GM21423 (cell line): ENCODE measurements around the gene LTBP2.

Experiments
- ATAC-seq: cut with Tn5 transposase; IDR thresholded peaks from one replicate; pipeline ENCODE4 v1.9.1; 2021; ENCODE audit warnings: mild to moderate bottlenecking, moderate library complexity; ENCODE audit not compliant: unreplicated experiment

The LTBP2 gene

DNA sequence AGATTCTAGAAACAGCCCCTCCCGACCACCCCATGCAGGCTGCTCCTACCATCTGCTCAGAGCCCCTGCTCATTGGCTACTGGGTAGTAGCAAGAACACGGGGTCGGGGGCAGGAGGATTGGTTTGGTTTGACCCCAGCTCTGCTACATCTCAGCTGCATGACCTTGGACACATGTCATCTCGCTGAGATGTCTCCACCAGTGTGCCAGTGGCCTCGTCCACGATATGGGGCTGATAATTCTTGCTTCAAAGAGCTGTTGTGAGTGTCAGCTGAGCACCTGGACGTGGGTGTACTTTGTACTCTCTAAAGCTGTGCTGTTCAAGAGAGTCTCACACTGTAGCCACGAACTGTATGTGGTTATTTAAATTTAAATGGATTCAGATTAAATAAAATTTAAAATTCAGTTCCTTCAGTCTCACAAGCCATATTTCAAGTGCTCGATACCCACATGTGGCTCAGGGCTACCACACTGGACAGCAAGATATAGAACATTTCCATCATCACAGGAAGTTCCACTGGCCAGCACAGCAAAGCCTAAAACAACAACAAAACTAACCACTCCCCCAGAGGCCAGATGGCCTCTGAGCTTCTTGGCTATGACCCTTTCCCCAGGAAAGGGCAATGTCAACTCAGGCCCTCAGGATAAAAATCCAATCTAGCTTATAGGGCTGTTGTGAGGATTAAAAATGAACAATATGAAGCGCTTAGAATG lies 18.6 kb downstream of the LTBP2 start:
- no peak for ATAC-seq

DNA sequence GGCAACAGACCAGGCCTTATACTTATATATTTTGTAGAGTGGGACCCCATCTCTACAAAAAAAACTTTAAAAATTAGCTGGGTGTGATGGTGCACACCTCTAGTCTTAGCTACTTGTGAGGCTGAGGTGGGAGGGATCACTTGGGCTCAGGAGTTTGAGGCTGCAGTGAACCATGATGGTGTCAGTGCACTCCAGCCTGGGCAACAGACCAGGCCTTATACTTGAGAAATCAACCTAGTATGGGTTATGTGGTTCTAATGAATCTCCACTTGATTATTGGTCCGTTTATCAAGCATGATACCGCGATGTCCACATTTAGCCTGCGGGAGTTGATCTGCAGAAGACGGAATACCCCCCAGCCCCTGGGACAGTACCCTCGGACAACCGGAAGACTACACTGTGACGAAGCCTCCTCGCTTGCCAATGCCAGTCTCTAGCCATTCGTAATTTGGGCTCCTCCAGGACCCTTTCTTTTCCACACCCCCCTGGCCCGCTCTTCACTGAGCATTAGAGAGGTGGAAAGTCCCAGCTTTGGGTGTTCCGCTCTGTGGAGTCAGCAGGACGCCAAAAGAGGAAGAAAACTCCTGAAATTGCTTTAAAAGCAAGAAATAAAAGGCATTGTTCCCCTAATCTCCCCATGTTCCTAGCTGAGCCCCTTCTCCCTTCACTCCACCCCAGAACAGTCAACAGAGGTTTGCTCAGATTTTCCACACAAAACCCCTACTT lies 19.4 kb downstream of the LTBP2 start:
- no peak for ATAC-seq

DNA sequence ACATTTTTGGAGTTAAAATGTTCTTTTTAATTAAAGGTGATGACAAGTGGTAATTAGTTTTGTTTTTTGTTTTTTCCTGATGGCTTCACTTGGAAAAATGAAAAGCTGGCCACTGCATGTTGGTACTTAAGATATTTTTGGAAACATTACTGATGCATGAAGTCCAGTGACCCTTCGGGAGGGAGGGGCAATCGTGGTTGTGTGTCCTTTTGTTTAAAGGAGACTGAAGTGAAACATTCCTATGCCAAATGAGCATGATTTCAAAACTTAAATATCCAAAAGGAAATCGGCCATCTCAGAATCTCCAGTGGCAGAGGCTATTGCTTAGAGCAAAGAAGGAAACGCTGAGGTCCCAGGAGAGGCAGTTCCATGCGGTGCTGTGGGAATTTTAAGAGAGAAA lies 20.1 kb downstream of the LTBP2 start:
- no peak for ATAC-seq

DNA sequence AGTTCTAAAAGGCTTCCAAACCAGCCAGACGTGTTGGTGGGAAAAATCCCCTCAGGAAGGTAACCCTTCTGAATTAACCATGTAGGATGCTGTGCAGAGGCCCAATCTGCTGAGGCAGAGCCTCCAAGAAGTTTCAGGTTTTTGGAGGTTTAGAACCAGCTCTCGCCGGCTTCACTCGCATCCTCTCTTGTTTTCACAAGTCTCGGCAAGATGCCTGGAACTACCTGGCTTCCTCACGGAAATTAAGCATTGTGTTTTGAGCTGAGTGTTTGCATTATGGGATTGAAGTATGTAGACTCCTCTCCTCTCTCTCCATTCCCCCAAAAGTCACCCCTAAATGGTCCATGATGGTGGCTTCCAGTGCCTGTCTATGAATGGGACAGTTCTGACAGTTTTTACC lies 20.6 kb downstream of the LTBP2 start:
- no peak for ATAC-seq

DNA sequence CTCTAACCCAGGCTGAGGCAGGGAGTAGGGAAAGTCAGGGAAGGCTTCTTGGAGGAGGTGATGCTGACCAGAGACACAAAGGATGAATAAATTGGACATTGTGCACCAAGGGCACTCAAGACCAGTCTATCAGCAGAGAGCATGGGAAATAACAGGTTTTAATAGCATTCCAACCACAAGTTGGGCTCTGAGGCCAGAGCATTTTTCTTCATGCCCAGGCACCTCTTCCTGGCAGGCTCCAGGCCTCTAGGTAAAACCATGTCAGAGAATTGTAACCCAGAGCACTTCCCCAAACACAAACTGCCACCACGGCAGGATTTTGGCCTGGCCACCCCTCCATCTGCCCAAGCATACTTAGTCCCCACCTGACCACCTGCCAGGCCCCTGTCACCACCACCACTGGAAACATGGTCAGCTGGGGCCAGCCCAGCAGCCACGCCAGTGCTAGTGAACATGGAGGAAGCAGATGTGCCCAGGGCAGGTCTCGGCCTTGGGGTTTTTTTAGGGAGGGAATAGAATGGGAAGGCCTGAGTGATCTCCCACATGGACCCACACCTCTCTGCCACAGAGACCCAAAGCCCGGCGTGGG lies 22.7 kb downstream of the LTBP2 start:
- ATAC-seq = no peak

DNA sequence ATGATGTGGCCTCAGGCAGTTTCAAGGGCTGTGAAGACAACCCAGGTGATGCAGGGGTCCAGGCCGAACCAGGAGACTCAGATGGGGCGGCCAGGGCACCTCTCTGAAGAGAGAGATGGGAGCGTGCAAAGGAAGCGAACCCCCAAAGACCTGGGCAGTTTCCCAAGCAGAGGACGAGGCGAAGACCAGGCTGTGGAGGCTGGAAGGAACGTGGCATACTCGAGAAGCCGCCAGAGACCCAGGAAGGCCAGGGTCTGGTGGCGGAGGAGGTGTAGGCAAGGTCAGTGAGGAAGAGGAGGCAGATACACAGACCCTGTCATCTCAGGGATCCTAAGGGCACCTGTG lies 24.7 kb downstream of the LTBP2 start:
- no peak for ATAC-seq

DNA sequence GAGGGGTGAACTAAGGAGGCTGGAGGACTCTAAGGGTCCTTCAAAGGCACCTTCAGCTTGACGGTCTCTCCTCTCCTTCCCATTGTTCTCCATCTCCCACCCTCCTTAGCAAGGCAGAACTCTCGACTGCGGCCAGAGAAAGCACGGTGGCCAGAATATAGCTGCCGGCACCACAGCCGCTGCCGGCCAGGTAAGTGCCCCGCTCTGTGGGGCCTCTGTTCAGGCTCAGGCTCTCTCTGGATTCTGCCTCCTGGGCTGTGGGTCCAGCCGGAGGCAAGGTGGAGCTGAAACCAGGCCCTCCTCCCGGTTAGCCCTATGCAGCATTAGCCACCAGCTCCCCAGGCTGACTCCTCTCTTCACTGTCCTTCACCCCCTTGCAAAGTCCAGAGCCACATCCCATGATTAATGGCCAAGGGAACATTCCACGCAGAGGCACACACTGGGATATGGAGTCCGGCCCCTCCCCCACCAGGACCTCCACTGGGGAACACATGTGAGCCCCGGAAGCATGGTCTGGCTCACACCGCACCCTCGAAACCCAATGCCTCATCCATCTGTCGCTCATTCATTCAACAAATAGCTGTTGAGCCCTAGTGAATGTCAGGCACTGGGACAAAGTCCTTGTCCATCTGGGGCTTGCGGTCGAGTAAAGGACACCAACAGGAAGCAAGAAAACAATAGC lies 25.2 kb downstream of the LTBP2 start:
- no peak for ATAC-seq

DNA sequence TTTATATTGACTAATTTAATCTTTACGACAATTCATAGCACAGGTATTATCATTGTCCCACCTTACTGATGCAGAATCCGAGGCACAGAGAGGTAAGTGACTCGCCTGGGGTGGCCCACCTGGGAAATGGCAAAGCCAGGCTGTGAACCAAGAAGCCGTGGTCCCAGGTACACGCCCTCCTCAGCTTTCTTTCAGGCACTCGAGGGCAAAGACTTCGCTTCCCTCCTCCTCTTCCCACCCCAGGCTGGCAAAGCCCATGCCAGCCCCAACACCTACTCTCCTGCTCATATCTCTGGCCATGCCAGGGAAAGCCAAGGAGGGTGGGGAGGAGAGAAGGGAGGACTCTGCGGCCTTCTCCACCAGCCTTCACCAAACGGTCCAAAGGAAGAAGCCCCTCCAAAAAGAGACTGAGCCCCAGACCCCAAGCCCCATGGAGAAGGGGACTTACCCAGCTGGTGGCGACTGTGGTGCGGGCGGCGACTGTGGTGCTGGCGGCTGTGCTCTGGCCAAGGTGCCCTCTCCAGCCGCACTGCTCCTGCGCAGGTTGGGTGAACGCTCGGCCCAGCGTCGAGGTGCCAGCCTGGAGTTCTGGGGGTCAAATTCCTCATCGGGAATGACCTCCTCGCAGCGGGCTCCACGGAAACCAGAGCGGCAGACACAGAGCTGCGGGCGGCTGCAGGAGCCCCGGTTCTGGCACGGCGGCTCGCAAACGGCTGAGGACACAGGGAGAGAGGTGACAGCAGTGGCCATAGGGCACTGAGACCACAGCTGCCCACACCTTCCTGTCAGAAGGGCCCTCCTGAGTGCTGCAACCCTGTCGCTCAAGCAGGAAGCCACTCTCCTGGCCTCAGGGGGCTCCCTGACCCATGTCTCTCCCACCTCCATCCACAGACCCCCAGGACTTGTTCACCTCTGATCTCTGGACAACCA lies 26.4 kb downstream of the LTBP2 start:
- ATAC-seq = no peak

DNA sequence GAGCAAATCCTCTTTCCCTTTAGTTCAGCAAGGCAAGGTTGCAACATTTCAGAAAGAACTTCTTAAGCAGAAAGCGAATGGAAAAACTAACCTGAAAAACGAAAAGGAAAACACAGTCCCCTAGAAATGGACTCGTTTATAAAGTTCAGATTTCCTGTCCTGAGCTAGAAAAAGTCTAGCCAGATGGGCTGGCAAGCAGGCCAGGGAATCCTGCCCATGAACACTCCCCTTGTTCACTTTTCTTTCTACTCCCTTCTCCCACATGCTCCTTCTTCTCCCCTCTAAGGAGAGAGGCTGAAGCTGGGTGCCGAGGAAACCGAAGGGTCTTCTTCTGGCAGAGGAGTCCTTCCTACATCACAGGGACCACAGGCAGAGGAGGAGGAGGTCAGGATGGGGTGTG lies 27.1 kb downstream of the LTBP2 start:
- ATAC-seq = no peak

DNA sequence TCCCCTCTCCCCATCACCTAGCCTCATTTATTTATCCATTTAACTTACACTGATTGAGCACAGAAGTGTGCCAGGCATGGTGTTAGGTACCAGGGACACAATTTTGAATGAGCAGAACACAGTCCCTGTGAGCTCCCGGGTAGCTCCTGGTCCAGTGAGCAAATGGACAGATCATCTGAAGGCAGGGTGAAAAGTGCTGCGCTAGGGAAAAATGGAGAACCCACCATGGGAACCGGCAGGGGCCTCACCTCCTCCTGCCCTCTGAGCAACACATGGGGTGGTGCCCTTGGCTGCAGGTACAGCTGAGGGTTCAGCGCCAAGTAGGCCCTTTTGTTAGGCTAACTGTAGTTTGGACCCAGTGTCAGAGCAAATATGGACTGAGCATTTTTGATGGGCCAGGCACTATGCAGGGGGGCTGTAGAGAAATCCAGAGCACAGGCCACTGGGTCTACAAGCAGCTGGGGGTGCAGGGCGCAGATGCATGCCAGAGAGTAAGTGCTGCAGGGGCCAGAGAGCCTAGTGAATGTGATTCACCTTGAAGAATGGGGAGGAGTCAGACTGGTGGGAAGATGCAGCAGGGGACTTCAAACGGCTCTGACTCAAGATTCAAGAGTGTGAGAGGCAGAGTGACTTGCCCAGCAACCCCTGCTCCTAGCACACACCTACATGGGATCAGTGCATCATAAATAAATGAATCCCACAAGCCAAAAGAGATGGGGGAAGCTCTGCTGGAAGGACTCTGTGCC lies 28.2 kb downstream of the LTBP2 start:
- ATAC-seq = no peak

DNA sequence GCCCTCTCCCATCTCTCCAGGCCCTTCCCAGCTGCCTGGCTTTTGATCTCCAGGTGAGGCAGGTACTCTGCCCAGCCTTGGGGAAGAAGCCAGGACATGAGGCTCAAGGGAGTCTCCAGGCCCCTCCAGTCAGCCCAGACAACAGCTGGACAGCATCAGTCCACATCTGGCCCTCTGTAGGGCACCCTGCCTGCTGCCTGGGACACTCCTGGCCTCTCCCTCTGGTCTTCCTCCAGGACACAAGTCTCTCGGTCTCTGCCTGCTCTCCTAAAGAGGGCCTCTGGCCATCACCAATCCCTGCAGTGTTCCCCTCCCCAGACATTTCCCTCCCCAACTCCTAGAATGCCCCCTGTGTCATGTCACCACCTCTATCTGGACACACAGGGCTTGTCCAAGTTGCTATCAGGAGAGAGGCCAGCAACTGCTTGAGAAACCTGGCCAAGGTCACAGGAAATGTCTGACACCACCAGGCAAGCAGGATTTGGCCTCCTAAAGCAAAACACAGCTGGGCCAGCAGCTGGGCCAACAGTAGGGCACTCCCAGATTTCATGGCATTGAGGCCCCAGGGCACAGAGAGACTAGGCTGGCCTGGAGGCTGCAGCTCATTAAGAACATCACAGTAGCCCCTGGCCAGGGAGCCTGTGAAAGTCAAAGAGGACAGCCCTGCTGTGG lies 29.0 kb downstream of the LTBP2 start:
- no peak for ATAC-seq

DNA sequence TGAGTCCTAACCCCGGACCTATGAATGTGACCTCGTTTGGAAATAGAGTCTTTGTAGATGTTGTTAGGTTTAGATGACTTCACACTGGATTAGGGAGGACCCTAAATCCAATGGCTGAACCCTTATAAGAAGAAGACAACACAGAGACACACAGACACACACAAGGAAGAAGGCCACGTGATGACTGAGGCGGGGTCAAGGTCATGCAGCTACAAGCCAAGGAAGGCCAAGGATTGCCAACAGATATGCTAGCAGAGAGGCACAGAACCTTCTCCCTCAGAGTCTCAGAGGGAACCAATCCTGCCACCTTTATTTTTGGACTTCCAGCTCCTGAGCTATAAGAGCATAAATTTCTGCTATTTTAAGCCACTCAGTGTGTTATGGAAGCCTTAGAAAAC lies 31.8 kb downstream of the LTBP2 start:
- ATAC-seq = no peak

DNA sequence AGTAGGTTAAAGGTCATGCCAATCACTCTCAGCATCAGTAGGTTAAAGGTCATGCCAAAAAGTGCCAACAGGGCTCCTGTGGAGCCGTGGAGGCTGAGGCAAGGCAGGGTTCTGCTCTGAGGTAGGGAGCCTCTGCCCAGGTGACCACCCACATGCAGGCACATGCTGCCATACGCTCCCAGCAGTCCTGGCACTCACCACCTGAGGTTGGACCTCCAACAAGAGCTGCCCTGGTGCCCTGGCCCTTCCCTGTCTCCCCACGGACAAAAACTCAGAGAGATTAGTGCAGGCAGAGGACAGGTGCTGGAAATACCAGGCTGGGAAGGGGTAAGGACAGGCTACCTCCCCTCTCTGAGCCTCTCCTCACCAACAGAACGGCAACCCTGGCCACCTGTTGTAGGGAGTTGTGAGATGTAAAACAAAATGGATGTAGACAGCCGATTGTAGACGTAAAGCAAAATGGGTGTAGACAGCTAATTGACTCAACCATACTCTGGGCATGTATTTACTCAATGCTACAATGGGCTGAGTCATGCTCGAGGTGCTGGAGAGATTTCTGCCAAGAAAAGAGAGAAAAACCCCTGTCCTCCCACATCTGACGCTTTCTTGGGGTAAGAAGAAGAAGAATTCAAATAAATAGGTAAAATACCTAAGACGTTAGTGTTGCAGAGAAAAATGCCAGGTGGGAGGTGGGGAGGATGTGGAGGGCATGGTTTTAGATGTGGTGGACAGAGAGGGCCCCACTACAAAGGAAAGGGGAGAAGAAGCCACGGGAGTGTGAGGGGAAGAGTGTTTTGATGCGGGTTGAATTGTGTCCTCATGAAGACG lies 32.4 kb downstream of the LTBP2 start:
- ATAC-seq = no peak

DNA sequence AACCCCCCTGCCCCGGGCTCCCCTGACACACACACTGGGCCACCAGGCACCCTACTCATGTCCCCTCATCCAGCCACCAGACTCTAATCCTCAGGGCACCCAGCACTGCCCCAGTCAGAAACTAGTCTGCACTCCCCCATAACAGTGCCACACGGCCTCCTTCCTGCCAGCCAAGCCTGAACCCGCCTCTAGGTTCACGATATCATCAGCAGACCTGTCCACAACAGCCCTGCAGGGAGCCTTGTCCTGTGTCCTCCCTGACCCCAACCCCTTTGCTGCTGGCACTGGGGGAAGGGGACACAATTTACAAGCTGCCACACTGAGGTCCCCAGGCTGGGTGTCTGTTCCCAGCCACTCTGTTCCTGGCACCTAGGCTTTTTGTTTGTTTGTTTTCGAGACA lies 33.6 kb downstream of the LTBP2 start:
- no peak for ATAC-seq

DNA sequence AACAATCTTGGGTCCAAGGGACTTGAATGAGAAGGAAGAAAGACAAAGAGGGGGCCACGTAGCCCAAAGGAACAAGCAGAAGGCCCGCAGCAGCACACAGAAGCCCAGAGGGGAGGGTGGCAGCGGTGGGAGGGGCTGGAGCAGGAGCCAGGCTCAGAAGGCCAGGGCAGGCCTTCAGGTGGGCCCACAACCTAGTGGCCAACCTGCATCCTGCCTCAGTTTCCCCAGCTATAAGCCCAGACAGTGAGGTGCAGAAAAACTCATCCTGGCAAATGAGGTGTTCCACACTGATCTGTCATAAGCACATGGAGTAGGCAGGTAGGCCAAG lies 34.1 kb downstream of the LTBP2 start:
- no peak for ATAC-seq

DNA sequence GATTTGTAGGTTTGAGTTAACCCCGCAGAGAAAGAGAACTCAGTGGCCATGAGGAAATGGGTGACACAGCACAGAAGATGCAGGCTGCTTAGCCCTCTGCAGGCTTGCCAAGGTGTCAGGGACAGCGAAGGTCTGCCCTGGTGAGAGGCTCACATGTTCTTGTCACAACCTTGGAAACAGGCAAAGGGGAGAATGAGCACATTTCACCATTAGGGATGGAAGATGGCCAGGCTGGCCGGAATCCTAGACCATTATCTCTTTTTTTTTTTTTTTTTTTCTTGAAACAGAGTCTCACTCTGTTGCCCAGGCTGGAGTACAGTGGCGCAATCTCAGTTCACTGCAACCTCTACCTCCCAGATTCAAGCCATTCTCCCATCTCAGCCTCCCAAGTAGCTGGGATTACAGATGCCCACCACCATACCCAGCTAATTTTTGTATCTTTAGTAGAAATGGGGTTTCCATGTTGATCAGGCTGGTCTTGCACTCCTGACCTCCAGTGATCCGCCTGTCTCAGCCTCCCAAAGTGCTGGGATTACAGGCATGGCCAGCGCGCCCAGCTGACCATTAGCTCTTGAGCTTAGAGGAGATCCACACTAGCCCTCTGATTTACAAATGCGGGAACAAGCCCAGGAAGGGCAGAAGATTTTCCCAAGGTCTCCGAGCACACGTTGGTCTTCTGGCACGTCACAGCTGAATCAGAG lies 34.6 kb downstream of the LTBP2 start:
- ATAC-seq = no peak

DNA sequence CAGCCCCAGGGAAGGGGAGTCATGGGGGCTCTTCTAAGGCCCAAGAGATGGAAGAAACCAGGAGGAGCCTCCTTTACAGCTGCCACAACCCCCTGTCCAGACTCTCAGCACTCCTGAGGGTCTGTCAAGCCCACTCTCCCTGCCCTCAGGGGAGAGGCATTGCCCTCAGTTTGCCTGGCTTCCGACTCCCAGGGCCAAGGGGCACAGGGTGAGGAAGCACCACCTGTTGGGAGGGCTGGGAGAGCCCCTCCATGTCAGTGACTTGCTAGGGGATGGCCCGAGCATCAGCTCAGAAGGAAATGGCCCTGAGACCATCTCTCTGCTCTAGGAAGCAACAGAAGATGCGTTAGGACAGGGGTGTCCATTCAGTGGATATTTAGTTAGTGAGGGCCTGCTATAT lies 36.1 kb downstream of the LTBP2 start:
- ATAC-seq = no peak

DNA sequence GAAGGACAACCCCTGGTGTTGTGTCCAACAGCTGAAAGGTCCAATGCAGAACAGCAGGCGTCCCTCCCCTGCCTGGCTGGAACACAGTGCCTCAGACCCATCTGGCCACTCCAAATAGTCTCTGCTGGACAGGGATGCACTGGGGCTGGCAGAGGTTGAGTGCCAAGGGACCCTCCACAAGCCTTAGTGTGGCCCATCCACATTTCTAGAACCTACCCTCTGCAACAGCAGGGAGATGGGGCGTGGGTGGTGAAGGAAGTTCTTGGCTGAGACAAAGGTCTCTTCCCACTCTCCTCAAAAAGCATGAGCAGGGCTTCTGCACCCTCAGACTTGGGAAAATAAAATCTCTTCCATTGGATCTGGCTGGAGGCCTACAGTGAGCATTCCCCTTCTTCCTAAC lies 36.5 kb downstream of the LTBP2 start:
- no peak for ATAC-seq
